ENCODE results near the gene FBP2.

- TF ChIP-seq CREB1 (IDR thresholded peaks at IDR 0.05; ENCODE audit: low read depth) (no peak), MAX (IDR thresholded peaks at IDR 0.05) (no peak), CEBPB (IDR thresholded peaks at IDR 0.05) (no peak)
Observed at GRCh38 chr9:94533155-94533554, 60.5 kb downstream of the FBP2 start.
